GM10266 (cell line): Measurements from ENCODE around the gene CHST9.

Experiments
- DNase-seq: peaks from one replicate; pipeline ENCODE4 v3.0.0; 2012; ENCODE audit errors: extremely low spot score
- TF ChIP-seq, protein P1 (sequence below): IDR thresholded peaks from 2 replicates; pipeline ENCODE4 v1.5.1; 2012; ENCODE audit warnings: mild to moderate bottlenecking, low read depth; ENCODE audit not compliant: control insufficient read depth, insufficient read depth; ENCODE audit errors: missing control alignments

Gene CHST9

DNA sequence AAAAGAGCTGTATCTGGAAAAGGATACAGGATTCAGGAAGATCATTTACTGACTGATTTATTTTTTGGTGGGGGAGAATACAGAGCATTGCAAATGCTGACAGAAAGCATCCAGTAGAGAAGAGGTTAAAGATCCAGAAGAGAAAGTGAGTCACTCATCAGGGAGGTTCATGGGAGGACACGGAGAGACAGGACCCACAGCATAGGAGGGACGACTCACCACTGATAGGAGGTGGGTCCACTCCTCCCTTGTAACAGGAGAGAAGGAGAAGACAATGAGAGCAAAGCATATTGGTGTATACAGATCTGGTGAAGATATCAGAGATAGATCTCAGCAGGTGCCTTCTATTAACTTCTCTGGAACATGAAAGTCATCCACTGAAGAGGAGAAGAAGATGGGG, 177.2 kb downstream of the CHST9 start:
- TF ChIP-seq, protein P1, sequence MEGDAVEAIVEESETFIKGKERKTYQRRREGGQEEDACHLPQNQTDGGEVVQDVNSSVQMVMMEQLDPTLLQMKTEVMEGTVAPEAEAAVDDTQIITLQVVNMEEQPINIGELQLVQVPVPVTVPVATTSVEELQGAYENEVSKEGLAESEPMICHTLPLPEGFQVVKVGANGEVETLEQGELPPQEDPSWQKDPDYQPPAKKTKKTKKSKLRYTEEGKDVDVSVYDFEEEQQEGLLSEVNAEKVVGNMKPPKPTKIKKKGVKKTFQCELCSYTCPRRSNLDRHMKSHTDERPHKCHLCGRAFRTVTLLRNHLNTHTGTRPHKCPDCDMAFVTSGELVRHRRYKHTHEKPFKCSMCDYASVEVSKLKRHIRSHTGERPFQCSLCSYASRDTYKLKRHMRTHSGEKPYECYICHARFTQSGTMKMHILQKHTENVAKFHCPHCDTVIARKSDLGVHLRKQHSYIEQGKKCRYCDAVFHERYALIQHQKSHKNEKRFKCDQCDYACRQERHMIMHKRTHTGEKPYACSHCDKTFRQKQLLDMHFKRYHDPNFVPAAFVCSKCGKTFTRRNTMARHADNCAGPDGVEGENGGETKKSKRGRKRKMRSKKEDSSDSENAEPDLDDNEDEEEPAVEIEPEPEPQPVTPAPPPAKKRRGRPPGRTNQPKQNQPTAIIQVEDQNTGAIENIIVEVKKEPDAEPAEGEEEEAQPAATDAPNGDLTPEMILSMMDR = no peak
- no peak for DNase-seq

DNA sequence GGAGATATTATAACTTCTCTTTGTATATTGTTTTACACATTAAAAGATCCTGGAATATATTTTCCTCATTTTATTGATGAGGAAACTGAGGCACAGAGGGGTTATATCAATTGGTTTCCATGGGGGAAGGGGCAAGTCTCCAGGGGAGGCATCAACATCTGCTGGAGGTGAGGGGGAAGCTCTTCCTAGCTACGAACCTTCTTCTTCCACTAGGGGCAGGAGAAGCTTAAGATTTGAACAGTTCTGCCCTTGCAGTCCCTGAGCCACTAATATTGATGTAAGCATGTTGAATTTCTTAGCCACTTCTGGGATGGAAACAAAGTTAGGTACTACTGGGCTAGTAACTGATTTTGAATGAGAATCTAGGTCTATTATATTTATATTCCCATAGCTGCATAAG, 179.5 kb downstream of the CHST9 start:
- peak; percentile 8 for DNase-seq
- TF ChIP-seq, protein P1 = peak; percentile 37

DNA sequence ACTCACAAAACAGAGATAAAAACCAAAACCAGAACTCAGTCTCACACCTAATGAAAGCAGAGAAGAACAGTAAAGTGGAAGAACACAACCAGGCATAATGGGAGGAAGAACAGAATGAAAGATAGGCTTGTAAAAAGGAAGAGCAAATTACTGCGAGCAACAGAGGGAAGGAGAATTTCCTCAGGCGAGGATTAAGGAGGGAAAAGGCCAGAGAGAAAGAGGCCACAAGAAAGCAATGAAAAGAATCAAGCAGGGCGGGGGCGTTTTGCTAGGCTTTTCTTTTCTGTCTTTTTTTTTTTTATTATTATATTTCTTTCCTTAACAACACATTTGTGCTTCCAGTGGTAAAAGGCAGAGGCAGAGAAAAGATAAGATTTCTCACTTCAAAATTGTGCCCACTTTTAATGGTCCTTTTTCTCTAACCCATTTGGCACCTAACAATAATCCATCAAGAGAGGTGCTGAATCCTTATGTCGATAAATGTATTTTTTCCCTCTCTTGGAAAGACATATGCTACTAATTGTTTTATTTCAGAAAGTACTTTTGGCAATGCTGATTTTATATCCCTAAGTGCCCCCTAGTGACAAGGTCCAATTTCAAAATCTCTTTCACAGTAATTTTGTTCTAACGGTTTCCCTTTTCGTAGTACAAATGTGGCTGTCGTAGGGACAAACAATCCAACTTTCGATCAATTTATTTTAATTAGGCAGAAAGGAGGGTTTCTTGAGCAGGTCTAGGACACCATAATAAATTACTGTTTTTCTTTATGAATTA, 180.9 kb downstream of the CHST9 start:
- no peak for DNase-seq
- TF ChIP-seq, protein P1 = peak; percentile 48

DNA sequence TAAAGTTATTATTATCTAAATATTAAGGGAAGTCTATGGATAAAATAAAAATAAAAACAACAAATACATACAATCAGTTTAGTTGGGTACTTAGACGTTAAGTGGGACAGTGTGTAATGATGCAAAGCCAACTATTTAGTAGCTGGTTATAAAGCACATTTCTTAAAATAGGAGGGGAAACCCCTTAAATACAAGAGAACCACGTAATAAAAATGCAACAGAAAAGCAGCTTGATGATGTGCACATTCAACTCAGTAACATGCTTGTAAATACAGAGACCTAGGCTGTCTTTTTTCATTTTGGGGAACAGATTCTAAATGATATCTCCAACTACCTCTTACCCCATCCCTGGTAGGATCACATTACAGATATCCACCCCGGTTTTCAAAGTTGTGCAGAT, 185.3 kb downstream of the CHST9 start:
- no peak for DNase-seq
- TF ChIP-seq, protein P1 = no peak

DNA sequence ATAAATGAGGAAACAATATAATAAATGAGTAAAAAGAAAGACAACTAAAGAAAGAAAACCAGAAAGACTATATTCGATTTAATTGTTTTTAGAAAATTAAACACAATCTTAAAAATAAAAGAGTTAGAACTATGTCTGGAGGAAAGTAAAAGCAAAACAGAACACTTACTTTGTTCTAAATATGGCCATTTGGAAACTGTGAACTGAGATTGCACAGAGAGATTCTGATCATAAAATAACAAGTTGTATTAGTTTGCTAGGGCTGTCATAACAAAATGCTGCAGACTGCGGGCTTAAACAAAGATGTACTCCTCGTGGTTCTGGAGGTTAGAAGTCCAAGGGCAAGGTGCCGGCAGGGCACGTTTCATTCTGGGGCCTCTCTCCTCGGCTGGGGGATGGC, 191.5 kb downstream of the CHST9 start:
- DNase-seq = no peak
- TF ChIP-seq, protein P1 = no peak

DNA sequence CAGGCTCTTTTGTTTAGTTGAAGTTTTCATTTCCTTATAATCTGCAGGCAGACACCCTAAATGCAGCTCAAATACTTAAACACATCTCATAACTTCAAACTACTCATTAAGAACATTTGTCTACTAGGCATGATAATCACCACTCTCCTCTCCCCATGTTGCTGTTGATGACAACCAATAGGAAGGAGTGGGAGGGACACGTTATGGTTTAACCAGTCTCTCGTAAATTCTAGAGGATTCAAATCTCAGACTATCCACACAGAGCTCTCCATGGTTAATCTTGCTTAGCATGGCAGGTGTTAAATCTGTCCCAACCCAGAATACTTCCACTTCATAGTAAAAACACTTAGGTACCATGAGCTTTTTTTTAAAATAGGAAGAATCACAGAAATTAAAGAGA, 192.2 kb downstream of the CHST9 start:
- peak; percentile 10 for DNase-seq
- TF ChIP-seq, protein P1 = no peak

DNA sequence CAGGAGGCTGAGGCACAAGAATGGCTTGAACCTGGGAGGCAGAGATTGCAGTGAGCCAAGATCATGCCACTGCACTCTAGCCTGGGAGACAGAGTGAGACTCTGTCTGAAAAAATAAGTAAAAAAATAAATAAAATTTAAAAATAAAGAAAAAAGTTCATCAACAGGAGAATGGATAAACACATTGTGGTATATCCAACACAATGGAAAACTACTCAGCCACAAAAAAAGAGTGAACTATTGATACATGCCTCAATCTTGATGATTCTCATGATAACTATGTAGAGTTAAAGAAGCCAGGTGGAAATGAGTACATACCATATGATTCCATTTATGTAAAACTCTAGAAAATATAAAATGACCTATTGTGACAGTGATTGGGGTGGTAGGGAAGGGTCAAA, 195.3 kb downstream of the CHST9 start:
- TF ChIP-seq, protein P1 = no peak
- no peak for DNase-seq
